PC-9 (cell line): ENCODE measurements around the gene ZNF516. TPM values are rescaled to one million over a fixed set of nuclear protein-coding genes. Genes with fewer than 3 reads are reported as not detected.

Source experiments
- BruUV-seq: library from RNA; stranded (reverse); fragments of 400-500 nt; replicated peaks from 2 replicates; lab custom pipeline; 2021; lab: Mats Ljungman, UMichigan
- CTCF ChIA-PET: fragments of 300-600 bp; sonication (Branson Sonifier 250); formaldehyde crosslinking; loops from one replicate; lab custom pipeline; 2022; ENCODE audit warnings: antibody characterized with exemption; lab: Charles Lee
- POLR2A ChIA-PET: fragments of 300-600 bp; sonication (Branson Sonifier 250); formaldehyde crosslinking; loops from one replicate; lab custom pipeline; 2022; ENCODE audit warnings: antibody characterized with exemption; ENCODE audit not compliant: unreplicated experiment; lab: Charles Lee
- DNase-seq, 2 experiments: peaks; one replicate each; pipeline versions ENCODE4 v3.0.0 to v3.0.0-alpha.2; 2015 to 2022; ENCODE audit warnings: mixed read lengths in 1 of 2
- H2AFZ ChIP-seq: fragments of 200-600 bp; sonication (generic); 2 replicates; pipeline ENCODE4 v1.8.1; 2017; ENCODE audit warnings: antibody characterized with exemption
- H3F3A ChIP-seq: fragments of 200-600 bp; sonication (generic); 2 replicates; pipeline ENCODE4 v1.8.1; 2017; ENCODE audit warnings: antibody characterized with exemption, mild to moderate bottlenecking, low read depth; ENCODE audit not compliant: insufficient read depth
- H3K27ac ChIP-seq: fragments of 200-600 bp; sonication (generic); 2 replicates; pipeline ENCODE4 v1.6.1; 2016; ENCODE audit warnings: mixed run types
- H3K27me3 ChIP-seq: fragments of 200-600 bp; sonication (generic); 2 replicates; pipeline ENCODE4 v1.6.1; 2016; ENCODE audit warnings: low read depth, mixed run types; ENCODE audit not compliant: insufficient read depth
- H3K36me3 ChIP-seq: fragments of 200-600 bp; sonication (generic); 2 replicates; pipeline ENCODE4 v1.6.1; 2016; ENCODE audit warnings: low read depth, mixed run types
- H3K4me1 ChIP-seq: fragments of 200-600 bp; sonication (generic); replicated peaks from 2 replicates; pipeline ENCODE4 v1.6.1; 2016; ENCODE audit warnings: mixed run types; ENCODE audit not compliant: insufficient read depth
- H3K4me2 ChIP-seq: fragments of 200-600 bp; sonication (generic); 2 replicates; pipeline ENCODE4 v1.6.1; 2017; ENCODE audit warnings: mixed run types
- H3K4me3 ChIP-seq: fragments of 200-600 bp; sonication (generic); 2 replicates; pipeline ENCODE4 v1.6.1; 2016; ENCODE audit warnings: mixed run types
- H3K79me2 ChIP-seq: fragments of 200-600 bp; sonication (generic); 2 replicates; pipeline ENCODE4 v1.6.1; 2017; ENCODE audit warnings: low read depth, mixed run types
- H3K9me2 ChIP-seq: fragments of 200-600 bp; sonication (generic); 2 replicates; pipeline ENCODE4 v1.8.1; 2017; ENCODE audit warnings: mild to moderate bottlenecking; ENCODE audit not compliant: insufficient read depth
- H3K9me3 ChIP-seq: fragments of 200-600 bp; sonication (generic); 2 replicates; pipeline ENCODE4 v1.8.1; 2016; ENCODE audit warnings: low read depth; ENCODE audit not compliant: insufficient read depth
- H4K20me1 ChIP-seq: fragments of 200-600 bp; sonication (generic); 2 replicates; pipeline ENCODE4 v1.8.1; 2017; ENCODE audit not compliant: insufficient read depth
- CTCF ChIP-seq: fragments of 200-600 bp; sonication (generic); conservative IDR thresholded peaks from 2 replicates; pipeline ENCODE4 v1.6.1; 2017; ENCODE audit warnings: mixed run types, antibody characterized with exemption, mild to moderate bottlenecking, moderate library complexity
- EZH2 ChIP-seq: fragments of 200-600 bp; sonication (generic); IDR thresholded peaks from 2 replicates; pipeline ENCODE4 v1.8.0; 2017; ENCODE audit warnings: antibody characterized with exemption, low read depth
- intact Hi-C: fragments of 100-400 bp; cut with micrococcal nuclease; formaldehyde crosslinking; loops from one replicate; pipeline ENCODE4 v1.10.0; 2022; ENCODE audit not compliant: unreplicated experiment
- total RNA-seq: library from RNA; stranded (reverse); gene quantifications from 2 replicates; pipeline ENCODE4 v1.2.3, GENCODE V29; 2021

Gene ZNF516
- total RNA-seq, 1 experiment from 2014 or later: 32.7 TPM

GRCh38 chr18:76482971-76483691 is 11.9 kb downstream of the ZNF516 start:
- peaks cover 7% of the 10 kb centered on the region for H3F3A ChIP-seq
- peaks cover 20% of the 10 kb centered on the region for H4K20me1 ChIP-seq
- intact Hi-C loops: no loop called here
- H3K4me1 ChIP-seq: peaks cover 14% of the 10 kb centered on the region
- POLR2A ChIA-PET: no interaction called here
- H3K79me2 ChIP-seq: peaks cover 86% of the 10 kb centered on the region
- no peak for TF ChIP-seq CTCF
- no peak for TF ChIP-seq EZH2
- no peaks in the 10 kb centered on the region for H3K9me2 ChIP-seq
- no peaks in the 10 kb centered on the region for H3K27me3 ChIP-seq
- no peak overlapping the region for H3K4me2 ChIP-seq
- no peak overlapping the region for H2AFZ ChIP-seq
- 0 out of 2 replicates have a peak, but pooled peaks cover 6% of the 10 kb centered on the region for H3K36me3 ChIP-seq
- no TSS peak for BruUV-seq
- CTCF ChIA-PET: no interaction called here
- DNase-seq: no peak
- no peaks in the 10 kb centered on the region for H3K9me3 ChIP-seq
- H3K4me3 ChIP-seq: no peak overlapping the region
- H3K27ac ChIP-seq: no peak overlapping the region

GRCh38 chr18:76482267-76482666 is 12.8 kb downstream of the ZNF516 start:
- 0 out of 2 replicates have a peak, but pooled peaks cover 6% of the 10 kb centered on the region for H3K36me3 ChIP-seq
- H3K27ac ChIP-seq: no peak overlapping the region
- H3F3A ChIP-seq: peaks cover 16% of the 10 kb centered on the region
- H3K27me3 ChIP-seq: no peaks in the 10 kb centered on the region
- peaks cover 12% of the 10 kb centered on the region for H4K20me1 ChIP-seq
- ChIA-PET POLR2A (interaction anchor here (0.6 kb wide), 1 partner anchor 126 kb away, joined by 7 read pairs; no protein-coding TSS in a partner anchor), CTCF (no interaction called here)
- H3K9me3 ChIP-seq: no peaks in the 10 kb centered on the region
- H3K4me2 ChIP-seq: no peak overlapping the region
- H3K9me2 ChIP-seq: no peaks in the 10 kb centered on the region
- TF ChIP-seq CTCF (no peak), EZH2 (no peak)
- intact Hi-C loops: no loop called here
- no peak for DNase-seq
- H2AFZ ChIP-seq: no peak overlapping the region
- H3K79me2 ChIP-seq: peaks cover 77% of the 10 kb centered on the region
- H3K4me1 ChIP-seq: peaks cover 22% of the 10 kb centered on the region
- no peak overlapping the region for H3K4me3 ChIP-seq
- BruUV-seq: no TSS peak

- Histone ChIP-seq H3K79me2 (peaks cover 72% of the 10 kb centered on the region), H3K27me3 (no peaks in the 10 kb centered on the region), H3F3A (peaks cover 29% of the 10 kb centered on the region), H3K4me1 (peaks cover 33% of the 10 kb centered on the region), H3K9me2 (no peaks in the 10 kb centered on the region), H3K27ac (no peak overlapping the region), H3K4me3 (no peak overlapping the region), H3K9me3 (no peaks in the 10 kb centered on the region), H2AFZ (no peak overlapping the region), H3K4me2 (no peak overlapping the region), H3K36me3 (0 out of 2 replicates have a peak, but pooled peaks cover 6% of the 10 kb centered on the region), H4K20me1 (peaks cover 7% of the 10 kb centered on the region)
- TF ChIP-seq CTCF (no peak; the same call in 1 of the 2 replicates), EZH2 (no peak)
- CTCF ChIA-PET: no interaction called here
- no peak for DNase-seq
- POLR2A ChIA-PET: interaction anchor here (0.6 kb wide), 1 partner anchor 140 kb away, joined by 4 read pairs; no protein-coding TSS in a partner anchor
- intact Hi-C loops: no loop called here
- no TSS peak for BruUV-seq
These were observed 14.1 kb downstream of the ZNF516 start for GRCh38 chr18:76480913-76481312.
